NOMO-1 treated with dmso at 0.1 percent for 144 hours (cell line): ENCODE results near the gene SRC.

Experiments used
- DNase-seq: peaks from one replicate; lab custom pipeline; 2025; ENCODE audit not compliant: unreplicated experiment; lab: John Stamatoyannopoulos, UW

The SRC gene

GRCh38 chr20:37314617-37315016, 31.3 kb upstream of the SRC start:
- DNase-seq: no peak

GRCh38 chr20:37315021-37315451, 30.9 kb upstream of the SRC start:
- no peak for DNase-seq

- no peak for DNase-seq
These were observed 30.4 kb upstream of the SRC start for GRCh38 chr20:37315452-37316110.

- DNase-seq: peak; percentile 75
These were observed 29.7 kb upstream of the SRC start for GRCh38 chr20:37316116-37316774.

GRCh38 chr20:37316775-37317170, 29.2 kb upstream of the SRC start:
- DNase-seq: no peak

GRCh38 chr20:37317316-37317715, 28.6 kb upstream of the SRC start:
- DNase-seq: no peak

GRCh38 chr20:37317994-37318640, 27.8 kb upstream of the SRC start:
- DNase-seq: no peak

GRCh38 chr20:37319151-37319671, 26.7 kb upstream of the SRC start:
- DNase-seq: no peak

- DNase-seq: no peak
These were observed 22.0 kb upstream of the SRC start for GRCh38 chr20:37323985-37324384.

GRCh38 chr20:37325206-37325605, 20.7 kb upstream of the SRC start:
- no peak for DNase-seq

- DNase-seq: no peak
These were observed 19.3 kb upstream of the SRC start for GRCh38 chr20:37326666-37327065.

GRCh38 chr20:37327748-37328147, 18.2 kb upstream of the SRC start:
- DNase-seq: no peak

- DNase-seq: no peak
These were observed 17.6 kb upstream of the SRC start for GRCh38 chr20:37328149-37328945.

GRCh38 chr20:37329481-37330165, 16.3 kb upstream of the SRC start:
- no peak for DNase-seq

- no peak for DNase-seq
These were observed 15.6 kb upstream of the SRC start for GRCh38 chr20:37330316-37330715.

GRCh38 chr20:37331060-37331857, 14.7 kb upstream of the SRC start:
- no peak for DNase-seq

GRCh38 chr20:37333130-37333847, 12.7 kb upstream of the SRC start:
- DNase-seq: no peak

- no peak for DNase-seq
These were observed 12.1 kb upstream of the SRC start for GRCh38 chr20:37333848-37334318.

GRCh38 chr20:37334450-37334849, 11.5 kb upstream of the SRC start:
- DNase-seq: no peak
